Activated gamma-delta T cell (primary cell): ENCODE data around the gene GOLGA8M.
A peak's percentile ranks its signal among the peaks of the same experiment; 100 is the strongest.
"Not testable (repeated sequence)": the region's sequence is repeated elsewhere in the genome, so short reads cannot be mapped to it uniquely, and the experiment has no call there.

ENCODE experiments used
- DNase-seq: peaks from one replicate; lab custom pipeline; 2025; lab: John Stamatoyannopoulos, UW
- total RNA-seq, 2 donors: gene quantifications; one replicate each; lab custom pipeline; 2026; lab: John Stamatoyannopoulos, UW

GOLGA8M gene
- 0.56 to 0.79 reads per million in 2 donors for total RNA-seq

GRCh38 chr15:28712270-28712669 lies at the start of gene GOLGA8M:
GOLGA8M (minus strand) TSS chr15:28712421; CDS start chr15:28712323, 98 bp downstream.
- DNase-seq = not testable (repeated sequence)

GRCh38 chr15:28742890-28743289 lies 30.7 kb upstream of the GOLGA8M start:
- DNase-seq = not testable (repeated sequence)

- not testable (repeated sequence) for DNase-seq
Measured at GRCh38 chr15:28738590-28739292, 26.5 kb upstream of the GOLGA8M start.

GRCh38 chr15:28738200-28738561 lies 26.0 kb upstream of the GOLGA8M start:
- not testable (repeated sequence) for DNase-seq

- peak; percentile 25 for DNase-seq
Measured at GRCh38 chr15:28737521-28738199, 25.4 kb upstream of the GOLGA8M start.

GRCh38 chr15:28728061-28728460 lies 15.8 kb upstream of the GOLGA8M start:
- DNase-seq = not testable (repeated sequence)

GRCh38 chr15:28727026-28727425 lies 14.8 kb upstream of the GOLGA8M start:
- not testable (repeated sequence) for DNase-seq

GRCh38 chr15:28726102-28726501 lies 13.9 kb upstream of the GOLGA8M start:
- DNase-seq = no peak

GRCh38 chr15:28725556-28725955 lies 13.3 kb upstream of the GOLGA8M start:
- no peak for DNase-seq

GRCh38 chr15:28723986-28724385 lies 11.8 kb upstream of the GOLGA8M start:
- DNase-seq = not testable (repeated sequence)

GRCh38 chr15:28719626-28720025 lies 7.4 kb upstream of the GOLGA8M start:
- not testable (repeated sequence) for DNase-seq

- not testable (repeated sequence) for DNase-seq
Measured at GRCh38 chr15:28718576-28718975, 6.4 kb upstream of the GOLGA8M start.

GRCh38 chr15:28714176-28714575 lies 2.0 kb upstream of the GOLGA8M start:
- not testable (repeated sequence) for DNase-seq

- not testable (repeated sequence) for DNase-seq
Measured at GRCh38 chr15:28703927-28704326, 8.3 kb downstream of the GOLGA8M start.

GRCh38 chr15:28702427-28702826 lies 9.8 kb downstream of the GOLGA8M start:
- not testable (repeated sequence) for DNase-seq

- DNase-seq = not testable (repeated sequence)
Measured at GRCh38 chr15:28694006-28694751, 18.0 kb downstream of the GOLGA8M start.

GRCh38 chr15:28693021-28693420 lies 19.2 kb downstream of the GOLGA8M start:
- DNase-seq = not testable (repeated sequence)

- not testable (repeated sequence) for DNase-seq
Measured at GRCh38 chr15:28673533-28673932, 38.7 kb downstream of the GOLGA8M start.

GRCh38 chr15:28672122-28672521 lies 40.1 kb downstream of the GOLGA8M start:
- not testable (repeated sequence) for DNase-seq

GRCh38 chr15:28666402-28666801 lies 45.8 kb downstream of the GOLGA8M start:
- not testable (repeated sequence) for DNase-seq

- DNase-seq = not testable (repeated sequence)
Measured at GRCh38 chr15:28664575-28664974, 47.6 kb downstream of the GOLGA8M start.

- DNase-seq = not testable (repeated sequence)
Measured at GRCh38 chr15:28663717-28664116, 48.5 kb downstream of the GOLGA8M start.
